Measurements from ENCODE around the gene CPSF4L. TPM values are rescaled to one million over a fixed set of nuclear protein-coding genes. Genes with fewer than 3 reads are reported as not detected.
"Not testable (repeated sequence)": the region's sequence is repeated elsewhere in the genome, so short reads cannot be mapped to it uniquely, and the experiment has no call there.

Gene CPSF4L
- total RNA-seq: not detected in 2 replicates
- polyA plus RNA-seq: not detected in 2 replicates

GRCh38 chr17:73261617-73261951 is at the start of gene CPSF4L:
Gene CPSF4L, minus strand, starts transcription at chr17:73261880. Its CDS starts 62 bp downstream, at chr17:73261818.
- Histone ChIP-seq H3K4me1 (ENCODE audit: low read depth) (peaks cover 12% of the 10 kb centered on the region), H3K9me3 (ENCODE audit: low read depth) (no peaks in the 10 kb centered on the region), H3K27me3 (no peaks in the 10 kb centered on the region), H3K36me3 (no peaks in the 10 kb centered on the region), H3K4me3 (no peak within 1 kb of the TSS), H3K27ac (no peak within 1 kb of the TSS)
- no peak for TF ChIP-seq CTCF (IDR thresholded peaks at IDR 0.05; ENCODE audit: low read depth, low read length)
- DNase-seq (ENCODE audit: low read depth in 1 of 2, low spot score in 1 of 2): no peak

GRCh38 chr17:73311428-73311780 is 49.7 kb upstream of the CPSF4L start:
- peak overlapping the region; percentile 73 for H3K4me3 ChIP-seq
- no peaks in the 10 kb centered on the region for H3K9me3 ChIP-seq (ENCODE audit: low read depth)
- H3K27ac ChIP-seq: peak overlapping the region; percentile 83
- no peaks in the 10 kb centered on the region for H3K36me3 ChIP-seq
- TF ChIP-seq CTCF (IDR thresholded peaks at IDR 0.05; ENCODE audit: low read depth, low read length): no peak
- H3K27me3 ChIP-seq: no peaks in the 10 kb centered on the region
- H3K4me1 ChIP-seq (ENCODE audit: low read depth): peaks cover 18% of the 10 kb centered on the region
- no peak for DNase-seq (ENCODE audit: low read depth in 1 of 2, low spot score in 1 of 2)

GRCh38 chr17:73309727-73310596 is 48.3 kb upstream of the CPSF4L start:
- no peaks in the 10 kb centered on the region for H3K36me3 ChIP-seq
- H3K27me3 ChIP-seq: no peaks in the 10 kb centered on the region
- DNase-seq (ENCODE audit: low read depth in 1 of 2, low spot score in 1 of 2): no peak
- peak overlapping the region; percentile 73 for H3K4me3 ChIP-seq
- H3K27ac ChIP-seq: peak overlapping the region; percentile 83
- no peaks in the 10 kb centered on the region for H3K9me3 ChIP-seq (ENCODE audit: low read depth)
- no peak for TF ChIP-seq CTCF (IDR thresholded peaks at IDR 0.05; ENCODE audit: low read depth, low read length)
- H3K4me1 ChIP-seq (ENCODE audit: low read depth): peaks cover 30% of the 10 kb centered on the region

GRCh38 chr17:73308959-73309358 is 47.3 kb upstream of the CPSF4L start:
- H3K36me3 ChIP-seq; H3K27me3 ChIP-seq; H3K4me3 ChIP-seq; DNase-seq (ENCODE audit: low read depth in 1 of 2, low spot score in 1 of 2); H3K27ac ChIP-seq; H3K9me3 ChIP-seq (ENCODE audit: low read depth): not testable (repeated sequence)
- H3K4me1 ChIP-seq (ENCODE audit: low read depth): peaks cover 40% of the 10 kb centered on the region

GRCh38 chr17:73308017-73308823 is 46.5 kb upstream of the CPSF4L start:
- no peaks in the 10 kb centered on the region for H3K36me3 ChIP-seq
- peak overlapping the region; percentile 6 for H3K27ac ChIP-seq
- TF ChIP-seq CTCF (IDR thresholded peaks at IDR 0.05; ENCODE audit: low read depth, low read length): no peak
- H3K9me3 ChIP-seq (ENCODE audit: low read depth): no peaks in the 10 kb centered on the region
- no peak overlapping the region for H3K4me3 ChIP-seq
- peaks cover 44% of the 10 kb centered on the region for H3K4me1 ChIP-seq (ENCODE audit: low read depth)
- DNase-seq (ENCODE audit: low read depth in 1 of 2, low spot score in 1 of 2): peak; percentile 27 to 97
- H3K27me3 ChIP-seq: no peaks in the 10 kb centered on the region

GRCh38 chr17:73307130-73307529 is 45.5 kb upstream of the CPSF4L start:
- peaks cover 44% of the 10 kb centered on the region for H3K4me1 ChIP-seq (ENCODE audit: low read depth)
- no peak for TF ChIP-seq CTCF (IDR thresholded peaks at IDR 0.05; ENCODE audit: low read depth, low read length)

More at GRCh38 chr17:73307130-73307529, 45.5 kb upstream of the CPSF4L start:
- no peak for DNase-seq (ENCODE audit: low read depth in 1 of 2, low spot score in 1 of 2)
- H3K27ac ChIP-seq: no peak overlapping the region
- no peaks in the 10 kb centered on the region for H3K27me3 ChIP-seq
- no peaks in the 10 kb centered on the region for H3K36me3 ChIP-seq
- H3K9me3 ChIP-seq (ENCODE audit: low read depth): no peaks in the 10 kb centered on the region
- H3K4me3 ChIP-seq: no peak overlapping the region
